Astrocyte of the cerebellum (primary cell): ENCODE results near the gene ZNF169.
"Not testable (repeated sequence)": the region's sequence is repeated elsewhere in the genome, so short reads cannot be mapped to it uniquely, and the experiment has no call there.

ENCODE experiments used
- DNase-seq: peaks from one replicate; pipeline ENCODE4 v3.0.0-alpha.2; 2011; ENCODE audit warnings: low read depth
- H3K4me3 ChIP-seq: 2 replicates; pipeline ENCODE4 v1.5.1; 2011; ENCODE audit warnings: mild to moderate bottlenecking, low read depth, low read length, moderate library complexity
- CTCF ChIP-seq: IDR thresholded peaks from 2 replicates; pipeline ENCODE4 v1.5.1; 2012; ENCODE audit warnings: low read length, low read depth, moderate library complexity, mild to moderate bottlenecking; ENCODE audit errors: missing control alignments
- in situ Hi-C: cut with HindIII; loops from 2 replicates; pipeline ENCODE4 v1.10.0; 2017; ENCODE audit warnings: low sequenced_read_pairs

ZNF169 gene

GRCh38 chr9:94228616-94229015 is 30.5 kb upstream of the ZNF169 start:
- no peak for TF ChIP-seq CTCF
- in situ Hi-C loops: no loop called here
- no peak overlapping the region for H3K4me3 ChIP-seq
- no peak for DNase-seq

- H3K4me3 ChIP-seq: no peak overlapping the region
- in situ Hi-C loops: no loop called here
- DNase-seq: no peak
- no peak for TF ChIP-seq CTCF
These were observed 26.7 kb upstream of the ZNF169 start for GRCh38 chr9:94232428-94232827.

- DNase-seq, in situ Hi-C loops: not testable (repeated sequence)
These were observed 18.0 kb upstream of the ZNF169 start for GRCh38 chr9:94241098-94241497.

GRCh38 chr9:94245651-94246050 is 13.4 kb upstream of the ZNF169 start:
- DNase-seq: no peak
- in situ Hi-C loops: no loop called here
- no peak overlapping the region for H3K4me3 ChIP-seq
- no peak for TF ChIP-seq CTCF

More at GRCh38 chr9:94241098-94241497, 18.0 kb upstream of the ZNF169 start:
- H3K4me3 ChIP-seq: not testable (repeated sequence)

DNA sequence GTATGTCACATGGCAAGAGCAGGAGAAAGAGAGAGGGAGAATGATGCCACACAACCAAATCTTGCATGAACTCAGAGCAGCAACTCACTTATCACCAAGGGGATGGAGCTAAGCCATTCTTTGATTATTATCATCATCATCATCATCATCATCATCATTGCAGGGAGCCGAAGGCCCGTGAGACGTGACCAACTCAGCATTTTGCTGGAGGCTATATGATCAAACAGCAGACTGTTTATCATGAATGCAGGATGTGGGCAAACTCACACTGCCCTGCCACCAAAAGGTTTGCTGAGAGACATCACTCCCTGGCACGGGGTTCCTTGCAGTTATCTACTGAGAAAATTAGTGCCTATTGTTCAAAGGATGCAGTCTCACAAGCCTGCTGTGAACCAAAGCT is 8.6 kb upstream of the ZNF169 start:
- no peak overlapping the region for H3K4me3 ChIP-seq
- DNase-seq: no peak
- no peak for TF ChIP-seq CTCF
- in situ Hi-C loops: no loop called here

GRCh38 chr9:94256007-94256406 is 3.1 kb upstream of the ZNF169 start:
- no peak for DNase-seq
- no peak overlapping the region for H3K4me3 ChIP-seq
- TF ChIP-seq CTCF: no peak
- in situ Hi-C loops: no loop called here

DNA sequence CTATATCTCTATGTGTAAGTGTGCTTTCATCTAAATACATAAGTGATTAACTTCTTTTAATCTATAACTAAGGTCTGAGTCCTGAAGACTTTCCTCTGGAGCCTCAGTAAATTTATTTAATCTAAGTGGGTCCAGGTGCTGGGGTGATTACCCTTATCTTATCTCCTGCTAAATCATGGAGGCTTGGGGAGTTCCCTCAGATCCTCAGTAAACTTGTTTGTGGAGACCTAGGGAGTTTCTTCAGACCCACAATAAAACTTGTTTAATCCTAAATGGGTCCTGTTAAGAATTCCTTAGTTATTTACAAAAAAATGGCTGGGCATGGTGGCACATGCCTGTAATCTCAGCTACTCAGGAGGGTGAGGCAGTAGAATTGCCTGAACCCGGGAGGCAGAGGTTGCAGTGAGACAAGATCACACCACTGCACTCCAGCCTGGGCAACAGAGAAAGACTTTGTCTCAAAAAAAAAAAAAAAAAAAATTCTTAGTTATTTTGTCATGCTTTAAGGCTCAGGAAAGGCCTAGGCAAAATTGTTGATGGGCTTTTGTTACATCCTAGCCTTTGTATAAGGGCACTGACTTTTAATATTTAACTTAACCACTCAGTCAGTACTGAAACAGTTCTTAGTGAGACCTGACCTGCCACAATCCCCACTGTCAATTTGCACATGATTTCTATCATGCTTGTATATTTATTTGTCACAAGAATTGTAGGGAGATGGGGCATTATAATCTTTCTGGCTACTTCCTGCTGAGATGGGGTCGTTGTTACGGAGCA is 6.7 kb downstream of the ZNF169 start:
- H3K4me3 ChIP-seq, in situ Hi-C loops, DNase-seq: not testable (repeated sequence)
